G401.6 (cell line): ENCODE data around the gene RBM12.

ENCODE experiments used
- FAIRE-seq: peaks from 2 replicates; lab custom pipeline; 2012; peaks lifted over from hg19 to GRCh38; lab: Jason Lieb, UNC

The RBM12 gene

GRCh38 chr20:35653893-35654292, 10.8 kb downstream of the RBM12 start:
- no peak for FAIRE-seq

GRCh38 chr20:35653430-35653734, 11.3 kb downstream of the RBM12 start:
- FAIRE-seq, result no peak

DNA sequence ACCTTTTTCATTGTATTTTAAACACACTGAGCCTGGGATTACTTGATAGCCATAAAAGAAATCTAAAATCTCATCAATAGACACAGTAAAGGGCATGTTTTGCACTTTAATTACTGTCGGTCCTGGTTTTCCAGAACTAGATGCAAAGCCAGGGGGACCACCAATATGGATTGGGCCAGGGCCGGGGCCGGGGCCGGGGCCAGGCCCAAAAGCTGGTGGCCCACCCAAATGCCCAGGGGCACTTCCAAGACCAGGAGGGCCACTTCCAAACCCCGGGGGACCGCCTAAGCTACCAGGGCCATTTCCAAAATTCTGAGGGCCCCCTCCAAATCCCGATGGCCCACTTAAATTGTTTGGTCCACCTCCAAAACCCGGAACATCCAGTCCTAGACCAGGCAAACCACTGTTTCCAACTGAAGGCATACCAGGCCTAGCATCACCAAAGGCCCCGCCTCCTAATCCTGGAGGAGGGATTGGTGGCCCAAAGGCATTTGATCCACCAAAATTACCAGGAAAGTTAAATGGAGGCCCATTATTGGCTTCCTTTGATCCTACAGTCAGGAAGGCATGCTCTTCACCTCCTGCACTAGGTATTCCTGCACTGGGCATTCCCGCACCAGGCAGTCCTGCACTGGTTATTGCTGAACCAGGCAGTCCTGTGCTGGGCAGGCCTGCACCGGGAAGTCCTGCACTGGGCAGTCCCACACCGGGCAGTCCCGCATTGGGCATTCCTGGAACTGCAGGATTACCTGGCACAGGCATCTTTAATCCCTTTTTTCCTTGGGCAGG, 11.9 kb downstream of the RBM12 start:
- FAIRE-seq, result no peak

- no peak for FAIRE-seq
Observed at GRCh38 chr20:35651958-35652357, 12.7 kb downstream of the RBM12 start.

- no peak for FAIRE-seq
Observed at GRCh38 chr20:35650632-35651031, 14.1 kb downstream of the RBM12 start.

DNA sequence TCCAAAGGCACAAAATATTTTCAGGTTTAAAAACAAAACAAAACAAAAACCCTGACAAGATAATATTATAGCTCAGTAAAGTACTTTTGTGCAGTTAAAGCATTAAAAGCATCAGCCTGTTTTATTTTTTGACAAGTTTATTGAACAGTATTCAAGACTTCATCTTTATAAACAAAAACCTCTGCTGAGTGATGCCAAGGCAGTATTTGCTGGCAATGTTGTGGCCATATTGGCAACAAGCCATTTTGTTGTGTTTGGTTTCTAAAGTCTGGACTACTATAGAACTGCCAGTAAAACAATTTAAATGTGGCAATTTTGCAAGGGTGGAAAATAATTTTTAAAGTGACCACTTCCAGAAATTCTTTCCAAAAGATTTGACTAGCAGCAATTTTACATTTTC, 15.9 kb downstream of the RBM12 start:
- FAIRE-seq, result no peak

GRCh38 chr20:35644806-35645205, 19.9 kb downstream of the RBM12 start:
- FAIRE-seq, result no peak

DNA sequence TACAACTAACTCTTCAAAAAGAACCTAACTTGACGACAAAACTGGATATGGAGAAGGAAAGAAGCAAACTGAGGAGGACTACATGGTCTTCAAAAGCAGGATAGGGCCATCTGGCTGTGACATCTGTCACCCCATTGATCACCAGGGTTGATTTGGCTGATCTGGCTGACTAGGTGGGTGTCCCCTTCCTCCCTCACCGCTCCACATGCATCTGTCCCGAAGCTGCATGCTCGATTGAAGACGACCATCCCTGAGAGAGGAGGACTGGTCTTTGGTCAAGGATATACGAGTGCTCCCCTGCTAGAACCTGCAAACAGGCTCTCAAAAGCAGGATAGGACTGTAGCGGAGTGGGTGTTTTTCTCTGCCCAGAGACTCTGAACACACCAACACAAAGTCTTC, 21.7 kb downstream of the RBM12 start:
- no peak for FAIRE-seq

DNA sequence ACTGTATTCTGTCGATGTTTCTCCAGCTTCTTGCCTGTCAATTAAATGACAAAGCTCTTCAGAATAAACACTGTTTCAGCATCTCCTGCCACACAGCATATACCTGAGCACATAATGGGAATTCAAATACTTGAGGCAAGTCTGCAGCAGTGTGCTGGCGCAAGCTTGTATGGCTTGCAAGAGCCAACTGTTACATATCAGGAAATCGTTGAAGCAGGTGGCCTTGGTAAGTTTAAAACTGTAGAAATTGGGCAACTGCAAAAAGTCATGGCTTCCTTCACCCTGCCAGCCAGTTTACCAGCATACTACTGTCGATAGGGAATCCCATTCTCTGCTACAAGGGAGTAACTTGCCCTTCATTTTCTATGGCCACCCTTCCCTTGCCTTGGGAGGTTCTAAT, 23.0 kb downstream of the RBM12 start:
- no peak for FAIRE-seq

- FAIRE-seq, result no peak
Observed at GRCh38 chr20:35640724-35641123, 24.0 kb downstream of the RBM12 start.

DNA sequence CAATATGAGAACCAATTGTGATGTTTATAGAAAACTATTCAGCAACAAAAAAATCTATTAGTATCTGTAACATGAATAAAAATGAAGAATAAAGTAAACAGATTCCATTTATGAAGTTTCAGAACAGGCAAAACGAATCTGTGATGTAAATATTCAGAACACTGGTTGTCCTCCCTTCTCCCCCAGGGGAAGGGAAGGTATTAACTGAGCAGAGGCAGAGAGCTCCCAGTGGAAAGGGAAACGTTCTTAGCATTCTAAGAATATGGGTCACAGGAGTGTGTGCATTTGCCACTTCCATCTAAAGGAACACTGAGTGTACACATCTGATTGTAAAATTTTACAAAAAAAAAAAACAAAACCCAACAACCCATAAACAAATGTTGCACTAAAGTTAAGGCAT, 25.9 kb downstream of the RBM12 start:
- FAIRE-seq, result no peak

- no peak for FAIRE-seq
Observed at GRCh38 chr20:35637276-35637675, 27.4 kb downstream of the RBM12 start.

DNA sequence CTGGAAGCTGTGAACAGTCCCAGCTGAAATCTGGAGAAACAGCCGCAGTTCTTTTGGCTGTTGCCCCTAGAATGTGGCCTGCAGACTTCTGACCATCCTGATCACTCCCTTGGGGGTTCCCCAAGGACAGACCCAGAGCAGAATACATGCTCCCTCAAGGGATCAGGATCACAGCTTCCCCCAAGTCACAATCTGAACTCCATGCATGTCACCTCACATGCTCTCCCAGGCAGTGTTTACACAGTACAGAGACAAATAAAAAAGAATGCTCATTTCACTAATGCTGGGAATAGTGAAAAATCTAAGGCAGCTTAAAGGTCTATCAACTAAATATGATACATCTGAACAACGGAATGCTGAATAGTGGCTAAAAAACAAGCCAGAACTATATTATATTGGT, 28.6 kb downstream of the RBM12 start:
- FAIRE-seq, result no peak

DNA sequence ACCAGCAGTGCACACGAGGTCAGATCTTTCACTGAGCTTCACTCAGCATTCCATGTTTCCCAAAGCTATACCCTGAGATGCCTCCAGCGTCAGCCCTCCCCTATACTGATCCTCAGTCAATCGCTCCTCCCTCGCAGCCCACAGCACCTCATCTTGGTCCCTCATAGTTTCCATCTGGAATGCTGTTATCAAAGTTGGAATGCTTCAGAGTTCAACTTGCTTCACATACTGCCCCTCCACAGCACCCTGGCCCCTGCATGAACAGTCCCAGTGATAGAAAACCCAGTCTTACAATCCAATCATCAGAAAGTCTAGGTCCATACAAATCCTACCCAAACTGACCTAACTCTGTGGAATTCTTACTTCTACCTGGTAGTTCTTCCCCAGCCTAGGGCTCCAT, 29.0 kb downstream of the RBM12 start:
- FAIRE-seq, result no peak

GRCh38 chr20:35632539-35633115, 32.1 kb downstream of the RBM12 start:
- FAIRE-seq, result no peak

DNA sequence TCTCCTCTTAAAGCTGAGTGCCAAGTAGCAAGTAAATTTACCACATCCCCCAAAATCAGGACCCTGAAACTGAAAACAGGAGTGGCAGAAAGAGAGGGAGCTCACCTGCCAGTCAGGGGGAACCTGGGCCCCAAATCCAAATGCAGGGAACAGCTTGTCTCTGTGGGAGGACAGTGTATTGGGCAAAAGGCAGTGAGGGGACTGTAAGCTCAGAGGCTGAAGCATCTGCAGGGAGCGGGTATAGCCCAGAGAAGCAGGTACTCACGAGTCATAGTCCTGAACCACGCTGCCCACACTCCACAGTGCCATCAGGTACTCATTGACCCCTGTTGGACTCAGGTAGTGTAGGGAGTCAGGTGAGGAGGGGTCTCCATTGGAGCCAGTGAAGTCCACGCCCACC, 34.1 kb downstream of the RBM12 start:
- no peak for FAIRE-seq

DNA sequence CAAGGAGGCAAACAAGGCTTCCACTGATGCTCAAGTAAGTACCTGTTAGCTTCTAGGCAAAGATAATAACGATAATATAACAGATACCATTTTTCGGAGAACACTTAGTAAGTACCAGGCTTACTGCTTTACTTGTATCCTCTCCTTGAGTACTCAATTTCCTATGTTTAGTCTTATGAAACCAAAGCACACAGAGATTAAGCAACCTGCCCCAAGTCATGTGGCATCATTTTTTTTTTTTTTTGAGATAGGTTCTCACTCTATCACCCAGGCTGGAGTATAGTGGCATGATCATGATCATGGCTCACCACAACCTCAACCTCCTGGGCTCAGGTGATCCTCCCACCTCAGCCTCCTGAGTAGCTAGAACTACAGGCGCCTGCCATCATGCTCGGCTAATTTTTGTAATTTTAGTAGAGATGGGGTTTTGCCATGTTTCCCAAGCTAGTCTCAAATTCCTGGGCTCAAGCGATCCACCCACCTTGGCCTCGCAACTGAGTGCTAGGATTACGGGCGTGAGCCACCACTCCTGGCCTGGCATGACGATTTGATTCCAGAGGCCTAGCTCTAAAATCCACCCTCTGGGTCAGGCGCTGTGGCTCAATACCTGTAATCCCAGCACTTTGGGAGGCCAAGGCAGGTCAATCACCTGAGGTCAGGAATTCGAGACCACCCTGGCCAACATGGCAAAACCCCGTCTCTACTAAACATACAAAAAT, 35.1 kb downstream of the RBM12 start:
- FAIRE-seq, result no peak

GRCh38 chr20:35627121-35627520, 37.6 kb downstream of the RBM12 start:
- no peak for FAIRE-seq

GRCh38 chr20:35626386-35627001, 38.2 kb downstream of the RBM12 start:
- no peak for FAIRE-seq

DNA sequence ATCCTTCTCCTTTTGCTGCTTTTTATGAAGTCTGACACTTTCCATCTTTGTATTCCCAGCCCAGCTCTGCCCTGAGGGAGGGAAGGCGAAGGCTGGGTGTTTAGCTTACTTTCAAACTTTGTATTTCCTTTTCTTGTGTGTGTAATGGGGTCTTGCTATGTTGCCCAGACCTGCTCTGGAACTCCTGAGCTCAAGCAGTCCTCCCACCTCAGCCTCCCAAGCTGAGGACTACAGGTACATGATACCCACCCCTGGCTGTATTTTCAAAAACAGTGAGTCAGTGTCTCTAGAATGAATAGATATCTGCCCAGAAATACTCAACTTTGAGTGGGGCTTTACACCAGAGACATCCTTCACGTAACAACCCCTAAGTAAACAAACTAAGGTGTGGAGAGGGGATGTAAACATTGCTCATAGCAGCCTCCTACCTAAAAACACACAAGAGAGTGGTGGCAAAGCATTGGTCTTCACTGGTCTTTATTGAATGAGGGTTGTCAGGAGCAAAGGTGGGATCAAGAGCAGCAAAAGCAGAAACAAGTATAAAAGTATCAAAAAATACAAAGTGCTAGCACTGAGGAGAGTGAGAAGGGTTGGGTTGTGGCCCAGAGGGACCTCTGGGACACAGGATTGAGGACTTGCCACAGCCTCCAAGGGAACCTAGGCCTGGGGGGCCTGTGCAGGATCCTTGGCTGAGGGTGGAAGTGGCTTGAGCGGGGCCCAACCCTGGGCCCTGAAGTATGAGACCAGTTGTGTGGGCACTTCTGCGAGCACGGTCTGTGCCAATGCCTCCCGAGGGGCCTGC, 38.9 kb downstream of the RBM12 start:
- FAIRE-seq, result no peak

GRCh38 chr20:35621560-35621946, 43.1 kb downstream of the RBM12 start:
- no peak for FAIRE-seq

DNA sequence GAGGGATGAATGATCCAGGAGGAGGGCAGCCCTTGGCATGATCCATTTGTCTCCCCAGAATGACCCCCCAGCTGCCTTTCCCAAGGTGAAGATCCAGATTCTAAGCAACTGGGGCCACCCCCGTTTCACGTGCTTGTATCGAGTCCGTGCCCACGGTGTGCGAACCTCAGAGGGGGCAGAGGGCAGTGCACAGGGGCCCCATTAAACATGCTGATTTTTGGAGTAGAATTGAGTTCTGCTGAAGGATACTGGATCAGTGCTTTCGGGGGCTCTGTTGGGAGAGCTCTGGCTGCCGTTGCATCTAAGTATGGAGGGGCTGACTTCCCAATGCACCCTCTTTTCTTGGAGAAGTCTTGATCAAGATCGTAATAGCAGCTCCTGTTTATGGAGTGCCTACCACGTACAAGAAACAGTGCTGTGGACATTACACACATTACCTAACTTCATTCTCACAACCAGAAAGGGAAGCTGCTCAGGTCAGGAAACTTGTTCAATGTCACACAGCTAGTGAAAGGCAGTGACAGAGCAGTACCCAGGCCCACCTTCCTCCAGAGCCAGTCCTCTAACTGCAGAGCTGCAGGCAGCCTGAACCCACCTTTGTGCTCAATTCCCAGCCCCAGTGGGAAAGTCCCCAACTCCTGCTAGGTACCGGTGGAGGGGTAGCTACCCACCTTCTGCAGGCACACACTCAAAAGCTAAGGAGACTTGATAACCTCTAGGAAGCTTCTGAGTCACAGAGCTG, 43.7 kb downstream of the RBM12 start:
- FAIRE-seq, result no peak
